Measurements from ENCODE around the gene CKM.
"Not testable (repeated sequence)": the region's sequence is repeated elsewhere in the genome, so short reads cannot be mapped to it uniquely, and the experiment has no call there.

The CKM gene

DNA sequence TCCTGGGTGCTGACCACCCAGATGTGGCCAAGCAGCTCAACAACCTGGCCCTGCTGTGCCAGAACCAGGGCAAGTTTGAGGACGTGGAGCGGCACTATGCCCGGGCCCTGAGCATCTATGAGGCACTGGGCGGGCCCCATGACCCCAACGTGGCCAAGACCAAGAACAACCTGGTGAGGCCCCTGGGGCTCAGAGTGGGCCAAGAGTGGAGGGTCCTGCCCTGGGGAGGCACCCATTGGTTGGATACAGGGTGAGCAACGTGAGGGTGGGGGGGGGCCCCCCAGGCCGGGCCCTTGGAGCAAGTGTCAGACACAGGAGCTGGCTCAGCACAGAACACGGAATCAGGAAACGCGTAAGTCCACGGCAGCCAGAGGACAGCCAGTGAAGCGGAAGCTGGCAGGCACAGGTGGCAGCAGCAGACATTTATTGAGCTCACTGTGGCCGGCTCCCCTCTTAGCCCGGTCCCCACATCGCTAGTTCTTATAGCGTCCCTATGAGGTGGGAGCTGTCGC, 26.8 kb upstream of the CKM start:
- DNase-seq (ENCODE audit: low spot score) = no peak

DNA sequence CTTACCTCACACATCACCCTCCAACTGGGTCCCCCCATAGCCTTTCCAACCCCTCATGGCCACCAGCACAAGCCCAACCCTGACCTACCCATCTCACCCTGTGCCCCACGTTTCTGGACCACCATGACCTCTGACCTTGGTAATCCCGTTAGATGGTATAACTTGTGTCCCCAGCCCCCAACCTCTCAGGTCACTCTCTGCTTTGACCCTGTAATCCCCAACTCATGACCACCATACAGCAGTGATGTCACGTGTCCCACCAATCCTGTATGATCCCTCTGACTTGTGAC, 26.4 kb upstream of the CKM start:
- DNase-seq (ENCODE audit: low spot score) = no peak

DNA sequence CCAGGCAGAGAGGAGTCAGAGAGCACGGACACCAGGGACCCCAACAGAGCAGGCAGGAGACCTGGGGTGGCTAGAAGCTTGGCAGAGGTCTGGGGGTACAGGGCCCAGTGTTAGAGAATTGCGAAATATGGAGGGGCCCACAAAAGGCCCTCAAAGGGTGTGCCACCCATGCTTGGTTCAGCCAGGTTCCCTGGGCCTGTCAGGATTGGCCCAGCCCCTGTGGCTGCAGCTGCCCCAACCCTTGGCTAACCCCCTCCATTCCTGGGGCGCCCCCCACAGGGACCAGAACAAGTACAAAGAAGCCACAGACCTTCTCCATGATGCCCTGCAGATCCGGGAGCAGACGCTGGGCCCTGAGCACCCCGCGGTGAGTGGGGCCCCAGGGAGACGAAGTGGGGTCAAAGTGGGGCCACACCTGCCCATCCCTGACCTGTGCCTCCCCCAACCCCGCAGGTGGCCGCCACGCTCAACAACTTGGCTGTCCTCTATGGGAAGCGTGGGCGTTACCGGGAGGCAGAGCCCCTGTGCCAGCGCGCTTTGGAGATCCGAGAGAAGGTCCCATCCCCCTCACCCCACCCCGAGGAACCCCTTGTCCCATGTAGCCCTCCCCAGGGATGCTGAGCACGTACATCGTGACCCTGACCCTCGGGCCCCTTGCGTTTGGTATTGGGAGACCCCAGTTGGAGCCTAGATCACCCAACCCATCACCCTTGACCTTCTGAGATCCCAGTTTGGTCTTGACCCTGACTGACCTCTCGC, 25.9 kb upstream of the CKM start:
- DNase-seq (ENCODE audit: low spot score) = no peak

DNA sequence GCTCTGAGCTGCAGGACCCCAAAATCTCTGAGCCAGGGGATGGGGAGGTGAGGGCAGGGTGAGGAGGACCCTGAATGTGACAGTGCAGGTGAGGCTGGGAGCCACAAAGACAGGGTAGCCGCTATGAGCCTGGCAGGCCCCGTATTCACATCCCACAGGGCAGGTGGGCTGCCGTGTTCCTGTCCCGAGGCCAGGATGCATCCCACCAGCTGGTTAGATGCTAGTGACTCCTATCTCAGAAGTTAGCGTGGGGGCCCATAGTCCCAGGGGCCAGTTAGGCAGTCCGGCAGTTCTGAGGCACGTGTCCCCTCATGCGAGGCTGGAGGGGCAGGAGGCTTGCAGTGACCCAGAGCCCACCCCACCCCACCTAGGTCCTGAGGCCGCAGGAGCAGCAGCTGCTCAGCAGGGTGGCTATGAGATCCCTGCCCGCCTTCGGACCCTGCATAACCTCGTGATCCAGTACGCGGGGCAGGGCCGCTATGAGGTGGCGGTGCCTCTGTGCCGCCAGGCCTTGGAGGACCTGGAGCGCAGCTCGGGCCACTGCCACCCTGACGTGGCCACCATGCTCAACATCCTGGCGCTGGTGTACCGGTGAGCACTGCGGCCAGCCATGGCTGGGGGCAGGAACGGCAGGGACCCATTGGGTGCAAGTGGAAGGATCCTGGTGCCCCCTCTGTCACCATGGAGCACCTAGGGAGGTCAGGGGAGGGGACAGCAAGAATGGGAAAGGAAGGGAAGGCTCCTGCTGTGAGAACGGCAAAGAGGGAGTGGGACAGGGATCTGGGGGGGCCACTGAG, 25.1 kb upstream of the CKM start:
- no peak for DNase-seq (ENCODE audit: low spot score)

DNA sequence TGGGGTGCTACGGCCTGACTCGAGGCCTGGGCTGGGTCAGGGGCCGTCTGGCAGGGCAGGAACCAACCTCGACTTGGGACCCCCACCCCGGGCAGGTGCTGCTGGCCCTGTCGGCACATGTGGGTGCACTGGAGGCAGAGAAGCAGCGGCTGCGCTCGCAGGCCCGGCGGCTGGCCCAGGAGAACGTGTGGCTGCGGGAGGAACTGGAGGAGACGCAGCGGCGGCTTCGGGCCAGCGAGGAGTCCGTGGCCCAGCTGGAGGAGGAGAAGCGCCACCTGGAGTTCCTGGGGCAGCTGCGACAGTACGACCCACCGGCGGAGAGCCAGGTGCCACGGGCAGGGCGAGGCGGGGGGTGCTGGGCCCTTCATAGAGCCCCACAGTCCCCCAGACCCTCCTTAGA, 23.8 kb upstream of the CKM start:
- no peak for DNase-seq (ENCODE audit: low spot score)

- no peak for DNase-seq (ENCODE audit: low spot score)
Observed at GRCh38 chr19:45345506-45345860, 22.8 kb upstream of the CKM start.

- no peak for DNase-seq (ENCODE audit: low spot score)
Observed at GRCh38 chr19:45344621-45345505, 22.2 kb upstream of the CKM start.

DNA sequence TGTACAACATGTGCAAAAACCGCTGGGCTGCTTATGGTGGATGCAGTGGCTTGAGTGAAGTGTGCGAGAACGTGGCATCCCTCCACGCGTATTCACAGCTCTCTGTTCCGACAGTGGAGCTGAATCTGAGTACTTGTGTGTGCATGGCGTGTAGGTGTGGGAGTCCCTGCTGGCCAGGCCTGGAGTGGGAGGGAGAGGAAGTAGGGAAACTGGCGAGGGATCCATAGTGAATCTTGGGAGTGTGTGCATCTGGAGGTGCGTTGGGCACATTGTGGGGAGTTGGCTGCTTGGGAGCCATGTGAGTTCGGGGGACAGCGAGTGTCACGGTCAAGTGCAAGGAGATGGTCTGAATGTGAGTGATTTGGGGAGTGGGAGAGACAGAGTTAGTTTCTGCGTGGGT, 20.2 kb upstream of the CKM start:
- DNase-seq (ENCODE audit: low spot score) = no peak

DNA sequence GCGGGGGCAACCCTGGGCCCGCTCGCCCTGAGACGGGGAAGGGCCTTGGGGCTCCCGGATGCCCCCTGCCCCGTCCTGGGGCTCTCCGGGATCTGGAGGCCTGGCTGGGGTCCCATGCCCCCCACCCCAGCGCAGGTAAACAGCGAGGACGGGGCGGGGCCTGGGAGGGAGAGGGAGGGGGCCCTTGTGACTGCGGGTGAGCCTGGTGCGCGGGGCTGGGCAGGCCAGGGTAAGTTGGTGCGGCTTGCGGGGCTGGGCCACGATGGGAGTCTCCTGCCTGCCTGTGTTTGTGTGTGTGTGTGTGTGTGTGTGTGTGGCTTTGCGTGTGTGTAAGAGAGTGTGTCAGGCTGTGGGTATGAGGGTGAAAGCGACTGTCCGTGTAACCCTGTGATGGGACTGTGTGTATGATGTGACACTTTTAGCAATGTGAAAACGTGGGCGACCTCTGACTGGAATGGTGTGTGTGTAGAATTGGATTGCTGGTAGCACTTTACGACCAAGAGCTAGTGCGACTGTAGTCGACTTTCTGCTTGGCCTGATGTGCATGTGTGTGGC, 18.3 kb upstream of the CKM start:
- DNase-seq (ENCODE audit: low spot score) = no peak

GRCh38 chr19:45340232-45340898, 17.7 kb upstream of the CKM start, which contains the start of gene KLC3:
Gene KLC3, plus strand, starts transcription at chr19:45340750. Its CDS starts 4,792 bp downstream, at chr19:45345542.
- DNase-seq (ENCODE audit: low spot score) = no peak

DNA sequence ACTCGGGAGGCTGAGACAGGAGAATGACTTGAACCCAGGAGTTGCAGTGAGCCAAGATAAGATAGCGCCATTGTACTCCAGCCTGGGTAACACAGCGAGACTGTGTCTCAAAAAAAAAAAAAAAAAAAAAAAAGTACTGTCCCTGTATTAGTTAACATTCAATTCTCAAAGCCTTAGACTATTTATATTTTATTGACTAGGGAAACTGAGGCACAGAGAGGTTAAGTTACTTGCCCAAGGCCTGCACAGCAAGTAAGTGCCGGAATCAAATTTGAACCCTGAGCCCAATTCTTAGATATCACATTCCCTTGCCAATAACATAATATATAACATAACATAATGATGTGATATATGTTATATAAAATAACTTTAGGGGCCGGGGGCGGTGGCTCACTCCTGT, 17.0 kb upstream of the CKM start:
- DNase-seq (ENCODE audit: low spot score) = no peak

DNA sequence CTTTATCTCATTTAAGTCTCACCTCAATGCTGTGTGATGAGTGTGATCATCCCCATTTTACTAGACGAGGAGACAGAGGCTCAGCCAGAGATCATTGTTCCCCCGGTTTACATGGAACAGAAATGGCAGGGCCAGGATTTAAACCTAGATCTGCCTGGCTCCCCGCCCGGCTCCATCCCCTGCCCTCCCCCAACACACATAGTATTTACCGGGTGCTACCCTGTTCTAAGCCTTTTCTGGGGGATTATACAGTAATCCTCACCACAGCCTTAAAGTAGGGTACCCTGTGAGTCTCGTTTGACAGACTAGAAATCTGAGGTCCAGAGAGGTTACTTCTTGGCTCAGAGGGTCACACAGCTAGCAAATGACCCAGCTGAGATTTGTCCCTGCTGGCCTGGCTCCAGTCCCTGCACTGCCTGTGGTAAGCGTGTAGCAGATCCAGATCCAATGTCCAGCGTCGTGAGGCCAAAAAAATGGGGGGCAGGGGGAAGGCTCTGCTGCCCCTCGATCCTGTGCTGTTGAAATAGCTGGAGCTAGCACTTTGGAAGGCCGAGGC, 14.1 kb upstream of the CKM start:
- DNase-seq (ENCODE audit: low spot score) = no peak

DNA sequence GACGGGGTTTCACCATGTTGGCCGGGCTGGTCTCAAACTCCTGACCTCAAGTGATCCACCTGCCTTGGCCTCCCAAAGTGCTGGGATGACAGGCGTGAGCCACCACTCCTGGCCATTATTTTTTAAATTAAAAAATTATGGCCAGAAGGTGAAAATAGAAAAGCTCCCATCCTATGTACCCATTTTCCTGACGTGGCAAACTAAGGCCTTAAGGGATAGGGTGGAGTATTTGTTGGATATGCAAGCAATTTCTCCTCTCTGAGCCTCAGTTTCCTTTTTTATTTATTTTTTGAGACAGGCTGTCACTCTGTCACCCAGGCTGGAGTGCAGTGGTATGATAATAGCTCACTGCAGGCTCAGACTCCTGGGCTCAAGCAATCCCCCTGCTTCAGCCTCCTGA, 12.2 kb upstream of the CKM start:
- DNase-seq (ENCODE audit: low spot score) = not testable (repeated sequence)

DNA sequence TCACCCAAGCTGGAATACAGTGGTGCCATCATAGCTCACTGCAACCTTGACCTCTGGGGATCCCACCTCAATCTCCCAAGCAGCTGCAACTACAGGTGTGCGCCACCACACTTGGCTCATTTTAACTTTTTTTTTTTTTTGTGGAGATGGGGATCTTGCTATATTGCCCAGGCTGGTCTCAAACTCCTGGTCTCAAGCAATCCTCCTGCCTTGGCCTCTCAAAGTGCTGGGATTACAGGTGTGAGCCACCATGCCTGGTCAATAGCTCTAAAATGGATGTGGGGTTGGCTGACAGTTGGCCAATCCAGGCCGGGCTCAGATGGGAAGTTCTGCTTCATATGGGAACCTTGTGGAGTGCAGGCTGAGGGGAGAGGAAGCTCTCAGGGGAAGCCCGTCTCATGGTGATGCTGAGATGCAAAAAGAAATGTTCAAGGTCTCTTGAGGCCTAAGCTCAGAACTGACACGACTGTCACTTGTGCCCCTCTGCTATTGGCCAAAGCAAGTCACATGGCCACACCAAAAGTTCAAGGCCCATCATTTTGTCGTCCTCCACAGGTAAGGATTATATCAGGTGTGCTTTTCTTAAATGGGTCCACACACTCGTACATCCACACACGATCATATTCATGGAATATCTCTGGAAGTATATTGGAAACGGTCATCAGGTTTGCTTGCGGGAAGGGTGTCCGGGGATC, 11.1 kb upstream of the CKM start:
- no peak for DNase-seq (ENCODE audit: low spot score)

- peak; percentile 42 for DNase-seq (ENCODE audit: low spot score)
Observed at GRCh38 chr19:45331411-45331810, 8.7 kb upstream of the CKM start.

DNA sequence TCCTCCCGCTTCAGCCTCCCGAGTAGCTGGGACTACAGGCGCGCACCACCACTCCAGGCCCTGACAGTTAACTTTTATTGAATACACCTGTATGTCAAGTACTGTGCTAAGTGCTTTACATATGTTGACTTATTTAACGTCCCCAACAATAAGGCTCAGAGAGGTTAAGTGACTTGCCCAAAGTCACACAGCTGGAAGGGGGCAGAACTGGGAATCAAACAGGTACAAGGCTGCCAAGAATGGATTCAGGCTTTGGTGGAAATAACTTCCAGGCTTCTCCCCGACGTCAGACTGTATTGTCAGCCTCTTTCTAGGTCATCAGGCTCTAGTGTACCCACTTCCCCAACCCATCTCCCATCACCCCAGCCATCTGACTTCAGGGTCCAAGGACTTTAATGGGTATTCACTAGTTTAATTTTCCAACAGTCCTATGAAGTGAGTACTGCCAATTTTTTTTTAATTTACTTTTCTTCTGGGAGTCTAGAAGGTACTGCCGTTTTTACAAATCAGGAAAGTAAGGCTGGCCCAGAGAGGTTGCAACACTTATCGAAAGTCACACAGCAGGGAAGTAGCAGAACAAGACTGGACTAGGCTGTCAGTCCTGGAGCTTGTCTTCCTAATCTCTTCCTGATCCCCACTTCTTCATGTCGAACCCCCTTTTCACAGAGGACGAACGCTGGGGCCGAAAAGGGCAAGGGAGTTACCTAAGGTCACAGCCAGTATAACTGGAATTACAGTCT, 4.9 kb upstream of the CKM start:
- no peak for DNase-seq (ENCODE audit: low spot score)

GRCh38 chr19:45324349-45324907, 1.8 kb upstream of the CKM start:
- DNase-seq (ENCODE audit: low spot score) = no peak

GRCh38 chr19:45323671-45324081, 1.0 kb upstream of the CKM start:
- DNase-seq (ENCODE audit: low spot score) = no peak

- DNase-seq (ENCODE audit: low spot score) = no peak
Observed at GRCh38 chr19:45322311-45322710, 364 bp downstream of the CKM start.

Data from SK-N-DZ (cell line).